Limb (tissue), 2 donors: Measurements from ENCODE around the gene UGT1A9.
"Not testable (repeated sequence)": the region's sequence is repeated elsewhere in the genome, so short reads cannot be mapped to it uniquely, and the experiment has no call there.

Experiments
- DNase-seq, 2 donors: peaks; one replicate each; pipeline ENCODE4 v3.0.0-alpha.2; 2016; ENCODE audit errors: extremely low spot score in 2 of 2

UGT1A9 gene

GRCh38 chr2:233680361-233681045, 8.8 kb downstream of the UGT1A9 start:
- no peak for DNase-seq

- no peak for DNase-seq
Observed at GRCh38 chr2:233681521-233682099, 9.9 kb downstream of the UGT1A9 start, which contains the start of gene UGT1A7. UGT1A7 (plus strand) TSS chr2:233681901; CDS start chr2:233681938, 37 bp downstream.

- DNase-seq = no peak
Observed at GRCh38 chr2:233684640-233685039, 12.9 kb downstream of the UGT1A9 start.

GRCh38 chr2:233686928-233687327, 15.2 kb downstream of the UGT1A9 start:
- no peak for DNase-seq

GRCh38 chr2:233688341-233688740, 16.6 kb downstream of the UGT1A9 start:
- no peak for DNase-seq

- no peak for DNase-seq
Observed at GRCh38 chr2:233689031-233689430, 17.3 kb downstream of the UGT1A9 start.

GRCh38 chr2:233689501-233689900, 17.8 kb downstream of the UGT1A9 start:
- DNase-seq = no peak

- no peak for DNase-seq
Observed at GRCh38 chr2:233690444-233690843, 18.7 kb downstream of the UGT1A9 start.

- DNase-seq = no peak
Observed at GRCh38 chr2:233691443-233692433, 20.0 kb downstream of the UGT1A9 start.

GRCh38 chr2:233692648-233693047, 20.9 kb downstream of the UGT1A9 start, which contains the start of gene UGT1A6:
UGT1A6 (plus strand) TSS chr2:233692890; CDS start chr2:233693005, 115 bp downstream.
- DNase-seq = no peak

GRCh38 chr2:233693963-233694362, 22.3 kb downstream of the UGT1A9 start:
- no peak for DNase-seq

GRCh38 chr2:233698740-233699139, 27.0 kb downstream of the UGT1A9 start:
- no peak for DNase-seq

GRCh38 chr2:233699424-233700027, 27.8 kb downstream of the UGT1A9 start:
- no peak for DNase-seq

GRCh38 chr2:233700028-233700635, 28.4 kb downstream of the UGT1A9 start:
- no peak for DNase-seq

GRCh38 chr2:233700842-233701241, 29.1 kb downstream of the UGT1A9 start:
- not testable (repeated sequence) for DNase-seq

- DNase-seq = no peak
Observed at GRCh38 chr2:233702238-233702637, 30.5 kb downstream of the UGT1A9 start.

GRCh38 chr2:233705911-233706506, 34.3 kb downstream of the UGT1A9 start:
- DNase-seq = no peak

- no peak for DNase-seq
Observed at GRCh38 chr2:233706720-233707119, 35.0 kb downstream of the UGT1A9 start.

- DNase-seq = no peak
Observed at GRCh38 chr2:233707940-233708644, 36.4 kb downstream of the UGT1A9 start.

GRCh38 chr2:233708942-233709341, 37.2 kb downstream of the UGT1A9 start:
- no peak for DNase-seq
